ENCODE measurements around the gene FAM204A. TPM values are rescaled to one million over a fixed set of nuclear protein-coding genes. Genes with fewer than 3 reads are reported as not detected.

The FAM204A gene
- total RNA-seq = 10 to 100 TPM; 63.8 to 64.0 TPM
- polyA plus RNA-seq = 100 to 1,000 TPM in 2 of 3 donors, 10 to 100 TPM in 1; 86.4 to 152 (median 123) TPM
- total RNA-seq = 49.1 to 94.4 (median 80.5) reads per million in 6 experiments

DNA sequence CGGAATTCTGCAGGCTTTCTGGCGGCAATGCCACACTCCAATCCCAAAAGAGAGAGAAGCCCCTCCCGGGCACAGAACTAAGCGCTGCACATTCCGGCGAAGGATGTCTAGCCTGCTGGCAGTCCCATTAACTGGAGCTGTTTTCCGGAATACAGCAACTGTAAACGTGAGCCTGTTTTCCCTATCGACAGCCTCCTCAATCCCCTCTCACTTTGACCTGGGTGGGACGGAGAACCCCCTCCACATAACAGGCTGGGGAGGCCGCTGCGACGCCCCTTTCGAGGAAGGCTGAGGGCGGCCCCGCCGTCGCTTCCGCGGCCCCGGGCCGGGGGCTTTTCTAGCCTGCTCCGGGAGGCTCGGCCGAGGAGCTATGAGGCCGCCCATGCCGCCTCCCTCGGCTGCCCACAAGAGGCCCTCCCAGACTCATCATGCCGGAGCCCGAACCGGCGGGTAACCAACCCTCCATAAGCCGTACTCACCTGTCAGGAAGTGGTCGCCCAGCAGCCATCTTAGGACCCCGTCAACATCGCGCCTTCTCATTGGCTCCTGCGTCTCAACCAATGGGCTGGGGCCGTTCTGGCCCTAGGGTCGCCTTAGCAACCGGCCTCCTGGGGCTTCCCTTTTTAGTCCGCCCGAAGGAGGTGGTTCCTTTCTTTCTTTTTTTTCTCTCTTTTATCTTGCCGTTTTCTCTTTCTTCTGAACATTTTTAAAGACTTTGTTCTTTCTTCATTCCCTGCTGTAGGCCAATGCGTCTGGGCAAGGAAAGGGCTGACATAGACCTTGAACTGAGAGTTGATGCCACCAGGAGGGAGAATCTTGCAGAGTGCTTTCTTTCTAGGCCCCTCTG lies at the start of gene FAM204A:
FAM204A (minus strand) TSS at position 534 of the 847 bp plus-strand sequence. CDS start 5,909 bp downstream, outside the sequence.
- DNase-seq = peak; percentile 88 to 100 (median 98)
- peak; percentile 94 to 98 for ATAC-seq
- Mint-ChIP-seq H3K36me3 (peaks cover 0 to 5% (median 0%) of the 10 kb centered on the region in 3 donors), H3K4me1 (peaks cover 7 to 52% (median 44%) of the 10 kb centered on the region in 4 donors), H3K4me3 (peak within 1 kb of the TSS; percentile 91 to 99 (median 97)), H3K9me3 (no peaks in the 10 kb centered on the region), H3K27ac (peak within 1 kb of the TSS; percentile 89 to 97 (median 95)), H3K27me3 (peaks cover 0 to 3% (median 0%) of the 10 kb centered on the region in 5 donors)
- POLR2A ChIA-PET = interaction anchor here (0.6 to 1.2 kb wide), 2 partner anchors 12 to 1540 kb away, joined by 3 to 4 read pairs; no protein-coding TSS in a partner anchor

DNA sequence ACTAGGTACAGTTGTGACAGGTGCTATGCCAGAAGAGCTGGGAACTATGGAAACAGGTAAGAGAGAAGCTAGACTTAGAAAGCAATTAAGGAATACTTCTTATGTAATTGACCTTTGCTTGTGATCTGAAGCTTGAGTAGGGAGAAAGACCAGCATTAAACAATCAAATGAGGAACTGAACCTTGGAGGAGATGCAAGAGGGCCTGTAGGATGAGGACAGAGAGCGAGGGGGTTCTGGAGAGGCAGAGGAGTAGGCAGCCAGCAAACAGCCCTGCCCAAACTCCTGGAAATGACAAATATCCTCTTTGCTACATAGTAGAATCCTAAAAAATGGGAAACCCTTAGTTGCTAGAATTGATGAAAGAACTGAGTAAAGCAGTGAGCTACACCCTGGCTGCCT lies 41.6 kb upstream of the FAM204A start:
- no peak for DNase-seq
- H3K4me3 Mint-ChIP-seq = no peak overlapping the region
- H3K36me3 Mint-ChIP-seq = no peaks in the 10 kb centered on the region
- POLR2A ChIA-PET = no interaction called here
- peak overlapping the region in 1 of 10 donors; percentile 30 for H3K27ac Mint-ChIP-seq
- ATAC-seq = no peak
- peaks cover 0 to 1% (median 0%) of the 10 kb centered on the region in 4 donors for H3K4me1 Mint-ChIP-seq
- H3K27me3 Mint-ChIP-seq = peaks cover 18 to 45% (median 40%) of the 10 kb centered on the region in 5 donors
- H3K9me3 Mint-ChIP-seq = peaks cover 0 to 8% (median 0%) of the 10 kb centered on the region in 9 donors

DNA sequence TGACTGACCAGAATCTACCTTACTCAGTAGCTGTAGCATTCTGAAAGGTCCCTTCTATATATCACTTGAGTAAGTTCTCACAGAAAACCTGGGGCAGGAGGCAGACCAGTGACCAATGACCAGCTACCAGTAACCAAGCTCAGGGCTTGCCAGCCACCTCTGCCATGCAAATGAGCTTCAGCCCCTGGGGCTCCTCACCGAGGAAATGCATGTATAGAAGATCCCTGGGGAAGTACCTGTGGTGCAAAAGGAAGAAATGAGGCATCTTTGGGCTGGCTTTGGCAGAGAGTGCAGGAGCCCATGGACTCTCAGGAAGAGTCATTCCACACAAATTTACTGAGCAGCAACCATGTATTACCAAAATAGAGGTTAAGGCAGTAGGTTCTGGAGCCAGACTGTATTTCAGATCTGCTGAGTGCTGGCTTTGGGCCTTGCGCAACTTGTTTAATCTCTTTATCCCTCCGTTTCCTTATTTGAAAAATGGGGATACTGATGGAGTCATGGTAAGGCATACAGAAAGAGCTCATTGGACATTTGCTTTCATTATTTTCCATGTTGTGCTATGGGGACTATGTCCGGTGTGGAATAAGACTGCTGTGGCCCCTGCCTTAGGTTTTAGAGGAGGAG lies 41.1 kb upstream of the FAM204A start:
- H3K36me3 Mint-ChIP-seq = no peaks in the 10 kb centered on the region
- no peak for ATAC-seq

DNA sequence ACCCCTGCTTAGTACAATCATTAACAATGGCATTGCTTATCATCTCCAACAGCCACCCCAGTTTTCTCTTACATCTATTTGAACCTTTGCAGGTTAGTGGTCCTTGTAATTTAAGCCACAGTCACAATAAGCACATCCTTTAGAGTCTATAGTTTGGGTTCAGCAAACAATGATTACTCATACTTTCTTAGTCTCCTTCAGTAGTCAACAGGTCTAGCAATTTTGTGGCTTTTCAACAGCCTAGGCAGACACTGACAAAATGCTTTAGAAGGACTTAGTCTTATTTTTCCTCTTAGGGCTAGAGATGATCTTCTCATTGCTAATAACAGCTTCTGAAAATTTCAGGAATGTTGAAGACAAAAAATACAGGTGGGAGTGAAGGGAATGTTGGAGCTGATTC lies 32.3 kb upstream of the FAM204A start:
- DNase-seq = no peak
- POLR2A ChIA-PET = no interaction called here
- Mint-ChIP-seq H3K9me3 (no peaks in the 10 kb centered on the region), H3K4me1 (no peaks in the 10 kb centered on the region), H3K4me3 (no peak overlapping the region), H3K27me3 (peaks cover 19 to 46% (median 26%) of the 10 kb centered on the region in 5 donors), H3K27ac (no peak overlapping the region), H3K36me3 (no peaks in the 10 kb centered on the region)
- ATAC-seq = no peak

More for the DNA sequence above, 41.1 kb upstream of the FAM204A start:
- DNase-seq = no peak
- H3K4me1 Mint-ChIP-seq = peaks cover 0 to 1% (median 0%) of the 10 kb centered on the region in 4 donors
- POLR2A ChIA-PET = no interaction called here
- H3K27me3 Mint-ChIP-seq = peaks cover 18 to 50% (median 43%) of the 10 kb centered on the region in 5 donors
- H3K4me3 Mint-ChIP-seq = no peak overlapping the region
- peak overlapping the region in 1 of 10 donors; percentile 24 for H3K27ac Mint-ChIP-seq
- peaks cover 0 to 4% (median 0%) of the 10 kb centered on the region in 9 donors for H3K9me3 Mint-ChIP-seq

DNA sequence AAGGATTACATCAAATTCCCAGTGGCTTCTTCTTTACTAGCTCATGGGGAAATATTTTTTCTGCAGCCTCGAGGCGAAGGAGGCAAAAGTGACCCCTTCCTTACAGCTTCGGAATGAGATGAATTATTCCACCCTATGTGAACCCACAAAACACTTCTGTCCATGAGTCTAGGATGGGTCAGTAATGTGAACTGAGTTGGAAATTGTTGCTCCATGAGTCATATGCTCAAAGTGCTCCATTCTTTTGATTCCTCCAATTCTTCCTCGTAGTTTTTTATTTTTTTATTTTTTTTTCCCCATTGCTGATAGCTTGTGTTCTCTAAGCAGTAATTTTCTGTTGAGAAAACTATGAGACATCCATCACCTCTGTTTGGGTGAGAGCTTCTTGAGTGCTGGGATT lies 31.7 kb upstream of the FAM204A start:
- ATAC-seq = no peak
- no peak for DNase-seq
- no peak overlapping the region for H3K4me3 Mint-ChIP-seq
- H3K27ac Mint-ChIP-seq = no peak overlapping the region
- no peaks in the 10 kb centered on the region for H3K4me1 Mint-ChIP-seq
- POLR2A ChIA-PET = no interaction called here
- no peaks in the 10 kb centered on the region for H3K9me3 Mint-ChIP-seq
- peaks cover 18 to 44% (median 22%) of the 10 kb centered on the region in 5 donors for H3K27me3 Mint-ChIP-seq
- H3K36me3 Mint-ChIP-seq = no peaks in the 10 kb centered on the region

DNA sequence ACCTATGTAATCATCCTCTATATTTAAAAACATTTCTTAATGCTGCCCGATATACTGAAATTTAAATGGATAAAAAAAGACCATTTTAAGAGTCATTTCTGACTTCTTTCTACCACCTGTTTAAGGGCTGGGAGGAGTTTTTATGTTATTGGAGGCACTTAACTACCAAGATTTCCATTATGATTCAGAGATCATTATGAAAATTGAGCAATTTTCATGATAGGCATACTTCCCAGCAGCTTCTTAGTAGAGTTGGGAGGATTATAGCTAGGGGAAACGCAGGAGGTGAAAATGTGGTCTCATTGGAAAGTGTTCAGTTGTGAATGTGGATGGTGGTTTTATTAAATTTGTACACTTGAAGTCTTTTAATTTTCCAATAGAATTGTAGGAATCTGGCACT lies 28.4 kb upstream of the FAM204A start:
- Mint-ChIP-seq H3K27ac (no peak overlapping the region), H3K36me3 (peaks cover 0 to 4% (median 0%) of the 10 kb centered on the region in 3 donors), H3K27me3 (peaks cover 13 to 35% (median 26%) of the 10 kb centered on the region in 5 donors), H3K9me3 (peaks cover 0 to 13% (median 8%) of the 10 kb centered on the region in 9 donors), H3K4me3 (no peak overlapping the region), H3K4me1 (no peaks in the 10 kb centered on the region)
- POLR2A ChIA-PET = no interaction called here
- DNase-seq = no peak
- no peak for ATAC-seq

DNA sequence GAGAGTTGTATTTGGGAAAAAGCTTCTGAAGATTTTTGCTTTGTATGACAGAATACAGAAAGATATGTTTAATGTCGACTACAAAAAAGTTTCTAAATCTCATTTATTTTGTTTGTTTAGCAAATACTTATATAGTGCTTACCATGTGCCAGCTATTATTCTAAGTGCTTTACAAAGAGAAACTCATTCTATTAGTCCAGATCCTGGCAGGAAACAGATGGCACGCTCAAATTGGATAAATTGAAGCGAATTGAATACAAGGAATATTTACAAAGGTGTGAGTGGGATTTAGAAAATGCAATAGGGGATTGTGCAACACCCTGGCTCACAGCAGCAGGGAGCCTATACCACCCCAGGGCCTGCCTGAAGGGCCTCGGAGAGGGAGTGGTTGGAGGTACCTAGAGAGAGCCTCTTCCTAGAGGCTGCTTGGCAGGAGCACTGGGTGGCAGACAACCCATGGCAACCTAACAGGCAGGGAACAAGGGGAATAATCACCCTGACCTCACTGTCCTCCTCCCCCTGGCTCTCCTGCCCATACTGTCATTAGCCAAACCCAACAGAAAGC lies 27.6 kb upstream of the FAM204A start:
- peaks cover 0 to 10% (median 3%) of the 10 kb centered on the region in 3 donors for H3K36me3 Mint-ChIP-seq
- no peak overlapping the region for H3K27ac Mint-ChIP-seq
- ATAC-seq = no peak
- H3K27me3 Mint-ChIP-seq = peaks cover 14 to 38% (median 26%) of the 10 kb centered on the region in 5 donors
- POLR2A ChIA-PET = no interaction called here
- no peak overlapping the region for H3K4me3 Mint-ChIP-seq
- no peak for DNase-seq
- H3K4me1 Mint-ChIP-seq = no peaks in the 10 kb centered on the region
- H3K9me3 Mint-ChIP-seq = peaks cover 0 to 21% (median 10%) of the 10 kb centered on the region in 9 donors

DNA sequence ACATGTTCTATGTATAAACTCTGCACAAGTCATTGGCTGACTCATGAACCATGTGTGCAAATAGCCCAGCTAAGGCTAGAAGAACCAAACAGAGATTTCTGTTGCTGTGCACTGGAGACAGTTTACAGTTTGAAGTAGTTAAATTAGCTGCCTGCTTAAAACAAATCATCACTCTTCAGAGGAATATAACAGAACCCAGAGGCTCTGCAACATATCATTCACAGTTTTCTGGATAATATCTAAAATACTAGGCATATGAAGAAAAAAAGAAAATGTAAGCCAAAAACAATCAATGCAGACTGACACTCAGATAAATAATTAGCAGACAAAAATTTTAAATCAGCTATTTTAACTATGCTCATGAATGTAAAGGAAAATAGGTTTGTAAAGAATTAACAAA lies 23.6 kb upstream of the FAM204A start:
- H3K36me3 Mint-ChIP-seq = peaks cover 0 to 10% (median 3%) of the 10 kb centered on the region in 3 donors
- no peaks in the 10 kb centered on the region for H3K4me1 Mint-ChIP-seq
- POLR2A ChIA-PET = interaction anchor here (0.6 kb wide), 1 partner anchor 1577 kb away, joined by 5 read pairs; no protein-coding TSS in a partner anchor
- no peak overlapping the region for H3K27ac Mint-ChIP-seq
- DNase-seq (no peak), ATAC-seq (no peak)
- peaks cover 0 to 21% (median 10%) of the 10 kb centered on the region in 9 donors for H3K9me3 Mint-ChIP-seq
- H3K4me3 Mint-ChIP-seq = no peak overlapping the region
- H3K27me3 Mint-ChIP-seq = peaks cover 7 to 27% (median 17%) of the 10 kb centered on the region in 5 donors

DNA sequence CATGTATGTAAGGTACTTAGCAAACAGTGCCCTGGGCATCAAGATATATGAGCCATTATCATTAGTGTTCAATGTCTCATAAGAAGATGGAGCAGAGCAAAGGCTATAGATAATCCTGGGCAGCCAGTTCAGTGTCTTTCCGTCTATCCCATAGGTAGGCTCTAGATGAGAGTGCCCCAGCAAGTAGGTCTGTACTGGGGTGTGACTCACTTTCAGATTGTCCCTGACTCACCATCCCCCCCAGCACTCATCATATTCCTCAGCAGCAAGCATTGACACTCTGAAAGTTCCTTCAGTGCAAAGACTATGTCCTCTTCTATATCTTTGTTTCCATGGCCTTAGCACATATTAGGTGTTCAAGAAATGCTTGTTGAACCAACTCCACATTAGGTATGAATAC lies 20.0 kb upstream of the FAM204A start:
- Mint-ChIP-seq H3K27ac (no peak overlapping the region), H3K36me3 (peaks cover 0 to 7% (median 3%) of the 10 kb centered on the region in 3 donors), H3K27me3 (peaks cover 3 to 18% (median 10%) of the 10 kb centered on the region in 5 donors), H3K4me1 (no peaks in the 10 kb centered on the region), H3K9me3 (peaks cover 0 to 18% (median 5%) of the 10 kb centered on the region in 9 donors), H3K4me3 (no peak overlapping the region)
- POLR2A ChIA-PET = no interaction called here
- DNase-seq (no peak), ATAC-seq (no peak)

DNA sequence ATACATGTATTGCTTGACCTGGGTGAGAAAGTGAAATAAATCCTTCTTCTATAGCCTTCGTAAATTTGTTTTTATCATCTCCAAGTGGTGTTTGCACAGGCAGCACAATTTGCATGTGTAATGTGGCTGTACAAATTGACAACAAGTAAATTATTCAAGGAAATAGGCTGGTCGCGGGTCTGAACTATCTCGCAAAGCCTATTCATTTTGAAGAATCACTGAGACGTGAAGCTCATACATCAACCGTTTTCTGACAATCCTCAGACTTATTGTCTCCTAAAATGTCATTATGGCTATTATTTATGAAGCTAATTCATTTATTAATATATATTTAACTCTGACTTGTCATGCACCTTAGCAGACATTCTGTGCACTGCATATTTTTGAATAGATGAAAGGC lies 16.2 kb upstream of the FAM204A start:
- no peaks in the 10 kb centered on the region for H3K9me3 Mint-ChIP-seq
- H3K27ac Mint-ChIP-seq = no peak overlapping the region
- DNase-seq = no peak
- no peaks in the 10 kb centered on the region for H3K4me1 Mint-ChIP-seq
- POLR2A ChIA-PET = no interaction called here
- peaks cover 11 to 32% (median 20%) of the 10 kb centered on the region in 5 donors for H3K27me3 Mint-ChIP-seq
- H3K4me3 Mint-ChIP-seq = no peak overlapping the region
- no peak for ATAC-seq
- H3K36me3 Mint-ChIP-seq = no peaks in the 10 kb centered on the region

DNA sequence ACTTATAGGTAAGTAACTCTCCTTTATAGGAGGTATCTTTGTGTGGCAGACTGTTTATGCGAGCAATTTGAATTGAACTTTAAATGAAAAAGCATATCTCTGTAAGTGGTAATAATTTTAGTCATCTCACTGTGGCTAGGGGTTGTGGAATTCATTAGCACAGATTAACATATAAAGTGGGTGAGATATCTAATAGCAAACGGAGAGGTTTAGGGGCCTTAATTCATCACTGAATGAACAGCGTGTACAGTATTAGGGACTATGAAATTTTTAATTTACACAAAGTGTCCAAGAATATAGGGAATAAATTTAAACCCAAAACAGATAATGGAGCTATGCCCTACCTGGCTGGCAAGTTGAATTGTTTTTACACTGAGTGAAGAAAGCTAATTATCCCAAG lies 15.7 kb upstream of the FAM204A start:
- POLR2A ChIA-PET = no interaction called here
- Mint-ChIP-seq H3K9me3 (no peaks in the 10 kb centered on the region), H3K27ac (no peak overlapping the region), H3K4me3 (no peak overlapping the region), H3K36me3 (no peaks in the 10 kb centered on the region), H3K27me3 (peaks cover 13 to 35% (median 24%) of the 10 kb centered on the region in 5 donors), H3K4me1 (no peaks in the 10 kb centered on the region)
- DNase-seq (no peak), ATAC-seq (no peak)

DNA sequence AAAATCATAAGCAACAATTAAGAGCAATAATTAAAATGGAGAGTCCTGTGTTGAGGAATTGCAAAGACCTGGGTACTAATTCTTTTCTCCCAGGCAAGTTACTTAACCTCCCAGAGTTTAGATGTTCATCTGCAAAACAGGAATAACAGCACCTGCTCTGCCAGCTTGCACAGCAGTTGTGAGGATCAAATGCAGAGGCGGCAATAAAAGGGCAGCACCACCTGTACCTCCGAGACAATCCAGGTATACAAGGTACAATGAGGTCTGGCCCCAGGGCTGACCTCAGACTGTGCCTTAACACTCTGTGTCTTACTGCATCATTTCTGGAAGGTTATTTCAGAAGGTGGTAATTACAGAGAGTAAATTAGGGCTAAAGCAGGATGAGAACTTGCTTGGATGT lies 14.5 kb upstream of the FAM204A start:
- H3K36me3 Mint-ChIP-seq = peaks cover 0 to 3% (median 0%) of the 10 kb centered on the region in 3 donors
- no peak overlapping the region for H3K27ac Mint-ChIP-seq
- H3K4me1 Mint-ChIP-seq = no peaks in the 10 kb centered on the region
- DNase-seq = no peak
- POLR2A ChIA-PET = no interaction called here
- H3K27me3 Mint-ChIP-seq = peaks cover 15 to 42% (median 26%) of the 10 kb centered on the region in 5 donors
- H3K4me3 Mint-ChIP-seq = no peak overlapping the region
- H3K9me3 Mint-ChIP-seq = no peaks in the 10 kb centered on the region
- no peak for ATAC-seq

Measured in naive thymus-derived CD8-positive, alpha-beta T cell (primary cell).